GDM1 (cell line): Measurements from ENCODE around the gene FAM131B.

Experiments
- DNase-seq: peaks from one replicate; lab custom pipeline; 2025; lab: John Stamatoyannopoulos, UW

FAM131B gene

GRCh38 chr7:143382791-143383641 is 20.5 kb upstream of the FAM131B start:
- DNase-seq = no peak

GRCh38 chr7:143382126-143382790 is 19.7 kb upstream of the FAM131B start:
- DNase-seq = no peak

GRCh38 chr7:143381427-143382125 is 19.1 kb upstream of the FAM131B start:
- DNase-seq = no peak

GRCh38 chr7:143380646-143381426 is 18.3 kb upstream of the FAM131B start, which contains the start of gene ZYX:
Gene ZYX, plus strand, starts transcription at chr7:143381345. Its CDS starts 227 bp downstream, at chr7:143381572.
- DNase-seq = peak; percentile 96

GRCh38 chr7:143380260-143380645 is 17.7 kb upstream of the FAM131B start:
- DNase-seq = peak; percentile 88

GRCh38 chr7:143379611-143380259 is 17.2 kb upstream of the FAM131B start:
- no peak for DNase-seq

GRCh38 chr7:143376396-143376795 is 13.9 kb upstream of the FAM131B start:
- DNase-seq = peak; percentile 25

- peak; percentile 79 for DNase-seq
Measured at GRCh38 chr7:143375298-143376034, 13.0 kb upstream of the FAM131B start.

GRCh38 chr7:143374561-143374960 is 12.0 kb upstream of the FAM131B start:
- DNase-seq = peak; percentile 43

GRCh38 chr7:143373255-143373794 is 10.8 kb upstream of the FAM131B start:
- DNase-seq = no peak

GRCh38 chr7:143372070-143372469 is 9.6 kb upstream of the FAM131B start:
- peak; percentile 79 for DNase-seq

- DNase-seq = no peak
Measured at GRCh38 chr7:143369678-143370651, 7.5 kb upstream of the FAM131B start.

GRCh38 chr7:143368387-143368786 is 5.9 kb upstream of the FAM131B start:
- DNase-seq = no peak

- no peak for DNase-seq
Measured at GRCh38 chr7:143367972-143368371, 5.5 kb upstream of the FAM131B start.

GRCh38 chr7:143363016-143363937 is 764 bp upstream of the FAM131B start:
- DNase-seq = no peak

- no peak for DNase-seq
Measured at GRCh38 chr7:143361552-143362130, 872 bp downstream of the FAM131B start.

- DNase-seq = no peak
Measured at GRCh38 chr7:143360788-143361551, 1.5 kb downstream of the FAM131B start.
